ENCODE data around the gene CNIH2.
"Not testable (repeated sequence)": the region's sequence is repeated elsewhere in the genome, so short reads cannot be mapped to it uniquely, and the experiment has no call there.

The CNIH2 gene

DNA sequence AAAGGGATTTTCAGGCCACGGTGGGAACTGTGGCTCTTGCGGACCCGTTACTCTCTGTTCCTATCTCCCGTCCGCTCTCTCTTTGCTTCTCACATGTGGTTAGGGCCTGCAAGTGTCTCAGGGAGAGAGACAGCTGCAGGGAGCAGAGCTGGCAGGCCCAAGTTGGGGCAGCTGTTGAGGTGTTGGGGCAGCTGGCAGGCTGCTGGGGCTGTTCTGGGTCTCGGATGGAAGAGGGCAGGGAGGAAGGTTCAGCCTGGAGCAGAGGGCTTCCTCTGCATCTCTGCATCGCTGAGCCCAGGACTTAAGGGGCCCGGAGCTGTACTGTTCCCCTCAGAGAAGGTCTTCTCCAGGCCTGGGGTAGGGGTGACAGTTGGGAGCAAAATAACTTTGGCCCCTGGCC is 2.6 kb upstream of the CNIH2 start:
- DNase-seq (ENCODE audit: low spot score in 2 of 2): no peak
- no peaks in the 10 kb centered on the region for H3K27me3 ChIP-seq (ENCODE audit: low read depth)
- H3K4me3 ChIP-seq: no peak overlapping the region
- peaks cover 23% of the 10 kb centered on the region for H3K36me3 ChIP-seq (replicated peaks)
- no peaks in the 10 kb centered on the region; the same call in 1 of the 2 replicates for H3K4me1 ChIP-seq
- no peaks in the 10 kb centered on the region for H3K9me3 ChIP-seq
- in situ Hi-C loops (cut with MboI; ENCODE audit: low sequenced_read_pairs): no loop called here

DNA sequence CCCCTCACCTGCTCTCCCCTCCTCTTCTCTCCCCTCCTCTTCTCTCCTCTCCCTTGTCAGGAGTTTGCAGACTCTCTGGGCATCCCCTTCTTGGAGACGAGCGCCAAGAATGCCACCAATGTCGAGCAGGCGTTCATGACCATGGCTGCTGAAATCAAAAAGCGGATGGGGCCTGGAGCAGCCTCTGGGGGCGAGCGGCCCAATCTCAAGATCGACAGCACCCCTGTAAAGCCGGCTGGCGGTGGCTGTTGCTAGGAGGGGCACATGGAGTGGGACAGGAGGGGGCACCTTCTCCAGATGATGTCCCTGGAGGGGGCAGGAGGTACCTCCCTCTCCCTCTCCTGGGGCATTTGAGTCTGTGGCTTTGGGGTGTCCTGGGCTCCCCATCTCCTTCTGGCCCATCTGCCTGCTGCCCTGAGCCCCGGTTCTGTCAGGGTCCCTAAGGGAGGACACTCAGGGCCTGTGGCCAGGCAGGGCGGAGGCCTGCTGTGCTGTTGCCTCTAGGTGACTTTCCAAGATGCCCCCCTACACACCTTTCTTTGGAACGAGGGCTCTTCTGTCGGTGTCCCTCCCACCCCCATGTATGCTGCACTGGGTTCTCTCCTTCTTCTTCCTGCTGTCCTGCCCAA is 1.9 kb upstream of the CNIH2 start:
- Histone ChIP-seq H3K27me3 (ENCODE audit: low read depth) (no peaks in the 10 kb centered on the region), H3K9me3 (no peaks in the 10 kb centered on the region), H3K4me1 (no peaks in the 10 kb centered on the region; the same call in 1 of the 2 replicates), H3K36me3 (replicated peaks) (peaks cover 23% of the 10 kb centered on the region), H3K4me3 (no peak overlapping the region)
- in situ Hi-C loops (cut with MboI; ENCODE audit: low sequenced_read_pairs): no loop called here
- DNase-seq (ENCODE audit: low spot score in 2 of 2): no peak

- in situ Hi-C loops (cut with MboI; ENCODE audit: low sequenced_read_pairs); H3K9me3 ChIP-seq; H3K4me1 ChIP-seq; DNase-seq (ENCODE audit: low spot score in 2 of 2); H3K27me3 ChIP-seq (ENCODE audit: low read depth); H3K4me3 ChIP-seq: not testable (repeated sequence)
- peaks cover 23% of the 10 kb centered on the region for H3K36me3 ChIP-seq (replicated peaks)
Measured at GRCh38 chr11:66276619-66277018, 1.4 kb upstream of the CNIH2 start.

DNA sequence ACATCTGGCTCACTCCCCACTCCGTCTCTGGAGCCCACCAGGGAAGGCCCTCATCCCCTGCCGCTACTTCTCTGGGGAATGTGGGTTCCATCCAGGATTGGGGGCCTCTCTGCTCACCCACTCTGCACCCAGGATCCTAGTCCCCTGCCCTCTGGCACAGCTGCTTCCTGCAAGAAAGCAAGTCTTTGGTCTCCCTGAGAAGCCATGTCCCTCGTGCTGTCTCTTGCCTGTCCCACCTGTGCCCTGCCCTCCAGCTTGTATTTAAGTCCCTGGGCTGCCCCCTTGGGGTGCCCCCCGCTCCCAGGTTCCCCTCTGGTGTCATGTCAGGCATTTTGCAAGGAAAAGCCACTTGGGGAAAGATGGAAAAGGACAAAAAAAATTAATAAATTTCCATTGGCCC is 911 bp upstream of the CNIH2 start:
- H3K27me3 ChIP-seq (ENCODE audit: low read depth); H3K9me3 ChIP-seq; DNase-seq (ENCODE audit: low spot score in 2 of 2); H3K4me3 ChIP-seq; H3K4me1 ChIP-seq; in situ Hi-C loops (cut with MboI; ENCODE audit: low sequenced_read_pairs): not testable (repeated sequence)
- peaks cover 20% of the 10 kb centered on the region for H3K36me3 ChIP-seq (replicated peaks)

DNA sequence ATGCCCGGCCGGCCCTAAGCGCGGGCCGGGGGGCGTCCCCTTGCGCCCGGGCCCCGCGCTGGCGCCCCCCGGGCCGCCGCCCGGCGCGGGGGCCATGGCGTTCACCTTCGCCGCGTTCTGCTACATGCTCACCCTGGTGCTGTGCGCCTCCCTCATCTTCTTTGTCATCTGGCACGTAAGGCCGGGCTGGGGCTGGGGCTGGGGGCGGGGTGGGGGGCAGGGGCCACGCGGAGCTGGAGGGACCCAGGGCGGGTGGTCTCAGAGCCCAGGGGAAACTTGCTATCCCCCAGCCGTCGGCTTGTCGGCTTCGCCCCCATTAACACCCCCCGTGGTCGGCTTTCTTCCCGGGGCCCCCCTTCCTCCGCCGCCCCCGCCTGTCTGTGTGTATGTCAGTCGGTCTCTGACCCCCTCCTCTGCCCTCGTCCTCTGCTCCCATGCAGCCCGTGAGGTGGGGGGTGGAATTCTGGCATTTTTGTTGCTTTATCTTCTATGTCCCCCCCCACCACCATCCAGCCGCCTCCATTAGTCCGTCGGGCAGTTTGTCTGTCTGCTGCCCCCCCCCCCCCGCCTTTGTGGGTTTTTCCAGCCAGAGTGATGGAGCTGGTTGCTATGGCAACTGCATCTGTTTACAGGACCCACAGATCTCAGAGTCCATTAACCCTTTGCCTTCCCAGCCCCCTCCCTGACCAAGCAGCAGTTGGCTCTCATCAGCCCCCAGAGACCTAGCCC is 552 bp downstream of the CNIH2 start:
- peak overlapping the region; percentile 28 for H3K4me3 ChIP-seq
- DNase-seq (ENCODE audit: low spot score in 2 of 2): peak in 1 of 2 experiments; percentile 44
- H3K36me3 ChIP-seq (replicated peaks): peaks cover 10% of the 10 kb centered on the region
- H3K9me3 ChIP-seq: no peaks in the 10 kb centered on the region
- in situ Hi-C loops (cut with MboI; ENCODE audit: low sequenced_read_pairs): no loop called here
- H3K4me1 ChIP-seq: no peaks in the 10 kb centered on the region; the same call in 1 of the 2 replicates
- no peaks in the 10 kb centered on the region for H3K27me3 ChIP-seq (ENCODE audit: low read depth)

GRCh38 chr11:66279092-66279734 is 1.2 kb downstream of the CNIH2 start:
- no peaks in the 10 kb centered on the region for H3K27me3 ChIP-seq (ENCODE audit: low read depth)
- H3K4me3 ChIP-seq: peak overlapping the region; percentile 28
- H3K9me3 ChIP-seq: no peaks in the 10 kb centered on the region
- in situ Hi-C loops (cut with MboI; ENCODE audit: low sequenced_read_pairs): no loop called here
- DNase-seq (ENCODE audit: low spot score in 2 of 2): no peak
- peaks cover 5% of the 10 kb centered on the region for H3K36me3 ChIP-seq (replicated peaks)
- H3K4me1 ChIP-seq: no peaks in the 10 kb centered on the region; the same call in 1 of the 2 replicates

DNA sequence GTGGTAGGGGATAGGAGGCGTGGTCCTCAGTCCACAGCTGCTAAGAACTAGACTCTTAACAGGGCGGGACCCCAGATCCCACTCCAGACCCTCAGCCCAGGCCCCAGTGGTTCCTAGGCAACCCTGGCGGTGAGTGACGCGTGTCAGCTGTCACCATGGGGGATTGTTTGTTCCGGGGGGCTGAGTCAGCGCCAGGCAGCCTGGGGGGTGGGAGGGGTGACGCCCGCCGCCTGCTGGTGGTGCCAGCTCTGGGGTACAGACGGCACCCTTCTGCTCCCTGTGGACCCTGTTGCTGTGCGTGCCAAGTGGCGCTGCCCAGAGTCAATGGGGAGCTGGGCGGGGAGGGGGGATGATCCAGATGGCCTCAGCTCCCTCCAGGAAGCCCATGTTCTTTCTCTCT is 2.5 kb downstream of the CNIH2 start:
- DNase-seq (ENCODE audit: low spot score in 2 of 2): no peak
- no peaks in the 10 kb centered on the region for H3K27me3 ChIP-seq (ENCODE audit: low read depth)
- no peak overlapping the region for H3K4me3 ChIP-seq
- H3K36me3 ChIP-seq (replicated peaks): peaks cover 8% of the 10 kb centered on the region
- H3K4me1 ChIP-seq: no peaks in the 10 kb centered on the region; the same call in 1 of the 2 replicates
- in situ Hi-C loops (cut with MboI; ENCODE audit: low sequenced_read_pairs): no loop called here
- no peaks in the 10 kb centered on the region for H3K9me3 ChIP-seq

- Histone ChIP-seq H3K9me3 (no peaks in the 10 kb centered on the region), H3K4me1 (no peaks in the 10 kb centered on the region; the same call in 1 of the 2 replicates), H3K27me3 (ENCODE audit: low read depth) (no peaks in the 10 kb centered on the region), H3K36me3 (replicated peaks) (peaks cover 8% of the 10 kb centered on the region), H3K4me3 (no peak overlapping the region)
- in situ Hi-C loops (cut with MboI; ENCODE audit: low sequenced_read_pairs): no loop called here
- no peak for DNase-seq (ENCODE audit: low spot score in 2 of 2)
Measured at GRCh38 chr11:66281001-66281400, 3.0 kb downstream of the CNIH2 start.

- Histone ChIP-seq H3K36me3 (replicated peaks) (peaks cover 12% of the 10 kb centered on the region), H3K9me3 (no peaks in the 10 kb centered on the region), H3K4me3 (no peak overlapping the region), H3K4me1 (no peaks in the 10 kb centered on the region; the same call in 1 of the 2 replicates), H3K27me3 (ENCODE audit: low read depth) (no peaks in the 10 kb centered on the region)
- in situ Hi-C loops (cut with MboI; ENCODE audit: low sequenced_read_pairs): no loop called here
- no peak for DNase-seq (ENCODE audit: low spot score in 2 of 2)
Measured at GRCh38 chr11:66281776-66282467, 3.9 kb downstream of the CNIH2 start.

DNA sequence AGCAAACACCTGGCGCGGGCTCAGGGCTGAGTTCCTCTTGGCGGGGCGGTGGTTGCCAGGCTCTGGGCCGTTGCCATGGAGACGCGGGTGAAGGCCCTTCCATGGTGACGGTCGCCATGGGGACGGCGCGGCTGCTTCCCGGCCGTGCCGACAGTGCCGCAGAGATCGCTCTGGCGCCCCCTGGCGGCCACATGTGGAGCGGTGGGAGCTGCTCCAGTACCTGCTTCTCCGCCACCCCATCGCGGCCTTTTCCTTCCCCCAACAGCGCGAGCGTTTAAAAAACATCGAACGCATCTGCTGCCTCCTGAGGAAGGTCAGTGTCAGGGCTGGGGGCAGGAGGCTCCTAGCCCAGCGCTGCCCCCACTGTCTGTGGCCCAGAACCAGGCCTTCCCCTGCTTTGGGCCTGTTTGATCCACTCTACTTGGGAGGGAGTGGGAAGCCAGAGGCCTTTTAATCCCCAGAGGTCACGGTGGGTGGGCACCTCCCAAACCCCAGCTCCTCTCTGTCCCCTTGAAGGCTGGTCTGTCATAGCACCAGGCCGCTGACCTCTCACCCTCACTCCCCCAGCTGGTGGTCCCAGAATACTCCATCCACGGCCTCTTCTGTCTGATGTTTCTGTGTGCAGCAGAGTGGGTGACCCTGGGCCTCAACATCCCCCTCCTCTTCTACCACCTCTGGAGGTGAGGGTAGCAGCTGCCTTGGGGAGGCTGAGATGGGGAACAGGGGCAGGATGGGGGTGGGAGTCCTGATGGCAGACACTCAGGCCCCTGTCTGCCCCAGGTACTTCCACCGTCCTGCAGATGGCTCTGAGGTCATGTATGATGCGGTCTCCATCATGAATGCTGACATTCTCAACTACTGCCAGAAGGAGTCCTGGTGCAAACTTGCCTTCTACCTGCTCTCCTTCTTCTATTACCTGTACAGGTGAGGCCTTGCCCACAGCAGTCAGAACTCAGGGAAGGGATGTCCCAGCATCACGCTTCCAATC is 4.8 kb downstream of the CNIH2 start:
- Histone ChIP-seq H3K4me3 (no peak overlapping the region), H3K9me3 (no peaks in the 10 kb centered on the region), H3K4me1 (no peaks in the 10 kb centered on the region; the same call in none of the 2 replicates), H3K27me3 (ENCODE audit: low read depth) (no peaks in the 10 kb centered on the region), H3K36me3 (replicated peaks) (peaks cover 12% of the 10 kb centered on the region)
- peak; percentile 91 to 100 for DNase-seq (ENCODE audit: low spot score in 2 of 2)
- in situ Hi-C loops (cut with MboI; ENCODE audit: low sequenced_read_pairs): no loop called here

- DNase-seq (ENCODE audit: low spot score in 2 of 2): no peak
- no peak overlapping the region for H3K4me3 ChIP-seq
- no peaks in the 10 kb centered on the region for H3K27me3 ChIP-seq (ENCODE audit: low read depth)
- in situ Hi-C loops (cut with MboI; ENCODE audit: low sequenced_read_pairs): no loop called here
- H3K4me1 ChIP-seq: peaks cover 4% of the 10 kb centered on the region
- H3K9me3 ChIP-seq: no peaks in the 10 kb centered on the region
- H3K36me3 ChIP-seq (replicated peaks): peaks cover 12% of the 10 kb centered on the region
Measured at GRCh38 chr11:66283461-66284105, 5.6 kb downstream of the CNIH2 start.

GRCh38 chr11:66284526-66285078 is 6.6 kb downstream of the CNIH2 start:
- H3K4me3 ChIP-seq: no peak overlapping the region
- no peak for DNase-seq (ENCODE audit: low spot score in 2 of 2)
- peaks cover 15% of the 10 kb centered on the region for H3K36me3 ChIP-seq (replicated peaks)
- no peaks in the 10 kb centered on the region for H3K27me3 ChIP-seq (ENCODE audit: low read depth)
- peaks cover 4% of the 10 kb centered on the region for H3K4me1 ChIP-seq
- H3K9me3 ChIP-seq: no peaks in the 10 kb centered on the region
- in situ Hi-C loops (cut with MboI; ENCODE audit: low sequenced_read_pairs): no loop called here
